HG02763 (cell line): Measurements from ENCODE around the gene GRB10.

Experiments
- ATAC-seq: cut with Tn5 transposase; IDR thresholded peaks from one replicate; pipeline ENCODE4 v1.9.1; 2021; ENCODE audit warnings: mild to moderate bottlenecking, moderate library complexity; ENCODE audit not compliant: unreplicated experiment

GRB10 gene

DNA sequence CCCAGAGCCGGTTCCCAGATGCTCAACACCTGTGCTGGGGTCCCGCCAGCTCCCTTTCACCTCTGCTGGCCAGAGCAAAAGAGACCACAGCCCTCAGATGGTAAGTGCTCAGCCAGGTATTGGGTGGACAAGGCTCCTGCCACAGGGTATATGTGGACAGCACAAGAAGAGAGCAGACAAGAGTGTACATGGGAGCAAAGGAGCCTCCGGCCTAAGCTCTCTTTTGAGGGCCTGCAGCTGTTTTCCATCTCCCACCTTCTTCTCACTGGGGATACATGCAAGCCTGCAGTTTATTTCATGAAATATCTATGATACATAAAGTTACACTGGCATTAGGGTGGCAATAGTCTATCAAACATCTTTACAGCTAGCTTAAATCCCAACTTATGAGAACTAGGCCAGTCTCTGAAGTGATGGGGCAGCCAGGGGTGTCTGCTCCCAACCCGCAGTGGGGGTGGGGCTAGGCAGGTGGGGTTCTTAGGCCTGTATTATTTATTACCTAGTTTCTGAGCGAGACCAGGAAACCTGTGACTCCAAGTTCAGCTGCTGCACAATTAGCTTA lies 167.1 kb downstream of the GRB10 start:
- ATAC-seq: no peak

DNA sequence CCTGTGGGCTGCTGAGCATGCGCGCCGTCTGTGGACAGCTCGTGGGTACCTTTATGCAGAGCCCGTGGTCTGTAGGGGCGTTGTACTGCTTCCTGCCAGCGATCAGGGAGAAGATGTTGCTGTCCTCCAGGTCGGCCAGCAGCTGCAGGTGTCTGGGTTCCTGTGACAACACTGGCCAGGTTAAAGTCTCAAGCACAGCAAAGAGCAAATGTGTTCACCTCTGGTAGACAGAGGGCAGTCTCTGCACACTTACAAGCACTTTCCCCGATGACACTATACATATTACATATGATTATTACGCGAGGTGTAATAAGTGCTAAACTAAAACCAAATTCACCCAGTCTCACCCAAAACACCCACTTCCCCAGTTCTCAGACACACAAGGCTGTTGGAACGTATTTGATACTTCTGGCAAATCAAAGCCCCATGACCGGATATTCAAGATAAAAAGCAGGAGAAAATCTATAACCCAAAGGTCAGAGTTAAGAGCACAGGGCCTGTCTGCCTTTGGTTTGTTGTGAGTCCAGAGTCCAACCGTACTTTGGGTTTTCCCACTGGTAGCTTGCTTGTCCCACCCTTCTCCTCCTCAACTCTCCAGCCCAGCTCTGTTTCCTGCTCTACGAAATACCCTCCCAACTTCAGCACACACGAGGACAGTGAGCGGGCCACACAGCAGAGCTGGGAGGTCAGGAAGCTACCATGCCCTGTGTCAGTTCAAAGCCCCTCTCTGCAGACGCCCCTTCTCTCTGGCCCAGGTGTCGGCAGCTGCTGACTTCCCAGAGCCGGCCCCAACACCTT lies 167.8 kb downstream of the GRB10 start:
- no peak for ATAC-seq

DNA sequence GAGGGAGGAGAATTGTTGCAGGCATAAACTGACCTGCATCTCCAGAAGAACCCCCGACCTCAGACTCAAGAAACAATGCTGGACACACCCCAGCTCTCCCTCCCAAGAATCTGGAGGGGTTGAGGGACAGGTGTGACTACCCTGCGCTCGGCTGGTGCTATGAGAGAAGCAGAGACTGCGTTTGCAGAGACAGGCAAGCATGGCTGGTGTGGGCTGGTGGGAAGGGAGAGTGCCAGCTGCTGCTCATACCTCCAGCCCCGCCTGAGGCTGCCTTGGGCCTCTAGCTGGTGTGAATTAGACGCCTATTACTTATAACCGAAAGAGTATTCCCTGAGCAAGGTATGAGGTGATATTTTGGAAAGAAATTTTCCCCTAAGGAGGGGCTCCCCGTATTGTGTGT lies 169.2 kb downstream of the GRB10 start:
- no peak for ATAC-seq

DNA sequence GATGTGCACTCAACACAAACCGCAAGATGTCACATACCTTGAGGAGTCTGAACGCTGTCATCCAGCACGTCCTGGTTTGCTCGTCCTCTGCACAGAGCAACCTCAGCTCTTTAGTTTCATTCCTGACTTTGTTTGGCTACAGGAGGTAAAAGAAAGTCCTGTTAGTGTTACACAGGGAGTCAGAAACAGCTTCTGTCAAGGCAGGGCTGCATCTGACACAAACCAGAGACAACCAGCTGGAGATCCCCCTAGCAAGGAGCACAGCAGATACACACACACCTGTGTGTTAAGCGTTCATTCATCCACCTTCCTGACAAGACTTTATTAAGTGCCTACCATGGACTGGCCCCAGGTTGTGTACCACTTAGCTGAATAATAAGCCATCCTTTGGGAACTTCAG lies 170.0 kb downstream of the GRB10 start:
- ATAC-seq: no peak

DNA sequence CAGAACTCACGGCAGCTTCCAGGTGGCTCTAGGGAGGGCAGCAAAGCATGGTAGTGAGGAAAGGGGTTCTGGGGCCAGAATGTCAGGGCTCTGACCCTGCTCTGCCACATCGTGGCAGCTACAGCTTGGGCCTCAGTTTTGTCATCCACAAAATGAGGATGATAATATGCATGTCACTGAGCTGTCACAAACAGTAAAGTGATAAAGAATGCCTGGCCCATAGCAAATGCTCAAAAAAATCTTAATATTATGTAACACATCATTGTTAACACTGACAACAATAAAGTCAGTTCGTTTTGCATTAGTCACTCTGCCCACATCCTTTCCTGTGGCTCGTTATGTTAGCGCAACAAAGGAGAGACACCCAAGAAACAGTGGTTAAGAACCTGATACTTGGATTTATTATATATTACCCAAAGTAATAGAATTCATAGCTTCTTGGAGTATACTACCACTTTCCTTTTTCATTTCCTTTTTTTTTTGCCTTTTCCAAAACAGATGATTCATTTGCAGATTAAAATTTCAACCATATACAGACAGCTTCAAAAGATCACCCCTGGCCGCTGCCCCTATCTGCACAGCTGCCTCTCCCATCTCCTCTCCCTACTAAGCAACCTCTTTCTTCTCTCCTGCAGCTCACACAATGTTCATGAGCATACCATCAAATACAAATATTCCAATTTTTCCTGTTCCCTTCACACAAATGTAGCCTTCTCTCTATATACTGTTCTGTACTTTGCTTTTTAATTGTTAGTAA lies 172.0 kb downstream of the GRB10 start:
- ATAC-seq: no peak

DNA sequence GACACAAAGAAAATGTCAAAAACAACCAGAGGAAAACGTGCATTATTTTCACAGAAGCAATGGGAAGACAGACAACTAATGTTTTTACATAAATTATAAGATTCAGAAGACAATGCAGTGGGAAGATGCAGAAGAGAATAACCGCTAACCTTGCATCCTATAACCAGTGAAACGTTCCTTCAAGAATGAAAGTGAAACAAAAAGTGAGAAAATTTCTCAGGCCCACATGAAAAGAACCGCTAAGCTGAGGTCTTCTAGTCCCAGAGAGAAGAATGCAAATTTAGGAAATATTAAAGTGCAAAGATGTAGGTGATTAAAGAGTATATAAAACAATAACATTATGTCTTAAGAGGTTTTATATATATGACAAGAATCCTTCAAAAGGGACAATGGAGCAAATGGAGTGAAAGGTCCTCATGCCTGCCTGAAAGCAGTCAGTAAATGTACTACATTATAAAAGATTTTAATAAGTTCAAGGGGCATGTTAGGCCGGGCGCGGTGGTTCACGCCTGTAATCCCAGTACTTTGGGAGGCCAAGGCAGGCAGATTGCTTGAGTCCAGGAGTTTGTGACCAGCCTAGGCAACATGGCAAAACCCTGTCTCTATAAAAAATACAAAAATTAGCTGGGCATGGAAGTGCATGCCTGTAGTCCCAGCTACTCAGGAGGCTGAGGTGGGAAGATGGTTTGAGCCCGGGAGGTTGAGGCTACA lies 174.3 kb downstream of the GRB10 start:
- no peak for ATAC-seq

DNA sequence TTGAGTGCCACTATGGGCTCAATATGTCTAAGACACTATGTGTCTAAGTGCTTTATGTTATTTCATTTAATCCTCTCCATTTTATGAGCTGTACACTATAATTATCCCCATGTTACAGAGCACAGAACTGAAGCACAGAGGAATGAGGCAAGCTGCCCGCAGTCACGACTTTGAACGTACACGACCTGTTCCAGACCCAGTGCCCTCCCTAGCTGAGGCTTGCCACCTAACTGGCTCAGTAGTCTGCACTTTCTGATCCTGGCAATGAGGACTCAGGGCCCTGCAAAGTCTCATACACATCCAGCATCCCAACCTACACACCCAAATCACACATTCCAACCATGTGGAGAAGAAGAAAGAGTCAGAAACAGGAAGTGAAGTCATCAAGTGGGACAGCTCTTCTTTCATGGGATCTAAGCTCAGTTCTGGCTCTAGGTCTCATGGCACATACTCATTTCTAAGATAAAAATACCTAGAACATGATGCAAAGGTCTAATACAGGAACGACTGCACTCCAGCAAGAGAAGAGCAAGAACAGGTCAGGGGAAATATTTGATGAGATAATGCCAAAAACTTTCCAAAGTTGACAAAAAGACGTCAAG lies 175.1 kb downstream of the GRB10 start:
- no peak for ATAC-seq

DNA sequence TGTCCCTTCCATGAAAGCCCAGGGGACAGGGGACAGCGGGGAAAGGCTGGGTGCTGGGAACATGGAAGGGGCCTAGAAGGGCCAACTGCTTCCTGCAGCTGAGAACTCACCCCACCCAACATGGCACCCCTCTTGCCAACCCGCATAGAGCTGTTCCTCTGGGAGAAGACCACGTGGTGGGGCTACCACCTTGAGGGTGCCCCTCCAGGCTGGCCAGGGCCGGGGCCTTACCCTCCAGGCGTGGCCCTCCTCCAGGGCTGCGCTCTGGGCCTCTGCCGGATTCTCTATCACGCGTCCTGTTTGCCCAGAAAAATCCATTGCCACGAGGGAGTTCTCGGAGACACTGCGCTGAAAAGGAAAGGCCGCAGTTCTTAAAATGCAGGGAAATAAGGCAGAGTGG lies 177.6 kb downstream of the GRB10 start:
- ATAC-seq: no peak

DNA sequence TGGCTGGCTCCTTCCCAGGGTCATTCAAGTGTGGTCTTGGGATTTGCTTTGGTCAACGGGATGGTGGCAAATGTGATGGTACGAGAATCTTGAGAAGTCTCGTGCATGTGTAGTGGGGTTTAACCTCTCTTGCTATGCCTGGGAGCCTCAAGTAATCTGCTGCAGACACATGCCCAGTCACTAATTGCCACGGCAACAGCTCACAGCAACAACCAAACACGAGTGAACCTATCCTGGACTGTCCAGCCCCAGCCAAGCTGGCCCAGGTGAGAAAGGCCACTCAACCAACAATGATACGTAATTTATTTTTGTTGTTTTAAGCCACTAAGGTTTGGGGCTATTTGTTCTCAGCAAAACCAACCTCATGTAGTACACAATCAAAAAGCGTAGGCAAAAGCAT lies 179.4 kb downstream of the GRB10 start:
- ATAC-seq: no peak

DNA sequence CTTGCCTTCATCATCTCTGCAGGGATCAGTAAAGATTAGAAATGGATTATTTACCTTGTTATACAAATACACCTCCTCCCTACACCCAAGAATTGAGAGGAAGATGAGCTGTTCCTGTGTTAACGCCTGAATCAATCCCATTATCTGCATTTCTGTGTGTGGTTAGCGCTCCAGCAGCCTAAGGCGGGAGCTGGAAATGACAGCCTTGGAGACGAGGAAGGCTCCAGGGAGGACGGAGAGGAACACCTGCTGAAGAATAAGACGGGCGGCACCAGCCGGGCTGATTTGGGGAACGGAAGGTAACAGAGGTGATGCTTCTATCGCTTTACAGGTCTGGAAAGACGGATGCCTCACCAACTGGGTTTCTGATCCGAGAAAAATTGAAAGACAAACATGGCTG lies 183.3 kb downstream of the GRB10 start:
- no peak for ATAC-seq

DNA sequence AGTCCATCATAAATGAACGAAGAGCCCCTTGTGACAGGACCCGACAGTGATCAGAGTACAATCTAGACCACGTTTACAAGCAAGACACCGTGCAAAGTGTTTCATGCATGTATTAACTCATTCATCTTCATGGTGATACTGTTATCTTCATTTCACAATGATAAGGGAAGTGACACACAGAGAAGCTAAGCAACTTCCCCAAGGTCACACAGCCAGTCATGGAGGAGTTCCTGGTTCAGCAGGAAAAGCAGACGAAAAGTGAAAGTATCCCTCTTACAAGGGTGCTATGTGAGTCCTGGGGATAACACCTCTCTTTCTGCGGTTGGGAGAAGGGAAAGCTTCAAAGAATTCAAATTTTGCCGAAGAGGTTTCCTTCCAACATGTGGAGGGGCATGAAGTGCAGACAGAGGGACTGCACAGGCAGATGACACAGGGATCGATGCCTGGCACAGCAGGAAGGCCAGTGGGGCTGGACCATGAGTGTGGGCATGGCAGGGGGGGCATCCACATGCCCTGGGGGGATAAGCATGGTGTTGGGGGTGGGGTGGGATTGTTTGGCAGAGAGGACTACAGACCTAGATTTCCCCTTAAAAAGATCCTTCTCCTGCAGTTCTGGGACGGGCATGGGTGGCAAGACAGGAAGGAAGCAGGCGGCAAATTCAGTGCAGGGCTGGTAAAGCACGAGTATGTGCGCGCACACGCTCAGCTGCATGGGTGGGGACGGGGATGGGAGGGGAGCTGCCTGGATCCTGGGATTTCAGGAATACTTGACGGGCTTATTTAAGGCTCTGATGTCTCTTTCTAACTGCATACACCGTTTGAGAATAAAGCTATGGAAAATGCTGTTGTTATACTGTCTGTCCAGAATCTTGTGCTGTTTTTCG lies 184.0 kb downstream of the GRB10 start:
- ATAC-seq: no peak

DNA sequence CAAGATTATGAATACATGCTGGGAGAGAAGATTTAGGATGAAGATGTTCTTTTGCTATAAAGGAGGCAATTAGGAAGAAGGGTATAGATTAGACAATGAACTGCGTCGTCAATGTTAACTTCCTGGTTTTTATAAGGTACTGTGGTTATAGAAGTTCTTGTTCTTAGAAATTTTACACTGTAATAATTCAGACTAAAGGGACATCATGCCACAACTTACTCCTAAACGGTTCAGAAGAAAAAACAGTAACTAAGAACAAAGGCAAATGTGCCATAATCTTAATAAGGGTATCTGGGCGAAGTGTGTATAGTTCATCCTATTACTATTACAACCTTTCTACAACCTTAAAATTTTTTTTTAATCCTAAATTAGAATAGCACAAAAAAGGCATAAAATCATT lies 186.2 kb downstream of the GRB10 start:
- ATAC-seq: no peak

DNA sequence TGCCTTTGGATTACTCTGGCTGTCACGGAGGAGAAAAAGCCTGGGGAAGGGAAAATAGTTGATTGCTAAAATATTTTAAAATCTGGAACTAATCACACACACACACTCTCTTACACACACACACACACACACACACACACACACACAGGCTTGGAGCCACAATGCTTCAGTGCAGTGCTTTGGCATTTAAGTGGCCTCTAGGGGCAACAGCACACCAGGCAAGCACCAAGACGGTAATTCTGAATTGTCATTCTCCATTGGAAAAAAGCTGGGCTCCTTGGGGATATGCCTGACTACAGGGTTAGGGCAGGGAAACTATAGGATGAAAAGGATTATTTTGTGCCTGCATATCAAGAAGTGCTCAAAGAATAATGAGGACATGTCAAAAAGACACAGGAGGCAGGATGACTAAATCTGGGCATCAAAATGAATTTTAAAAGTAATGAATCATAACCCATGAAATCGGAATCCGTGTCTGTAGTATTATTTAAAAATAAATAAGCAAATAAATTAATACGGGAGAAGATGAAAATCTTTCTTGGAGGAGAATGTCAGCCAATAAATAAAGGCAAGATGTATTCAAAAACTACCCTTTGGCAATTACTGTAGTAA lies 187.1 kb downstream of the GRB10 start:
- peak; percentile 17 for ATAC-seq

DNA sequence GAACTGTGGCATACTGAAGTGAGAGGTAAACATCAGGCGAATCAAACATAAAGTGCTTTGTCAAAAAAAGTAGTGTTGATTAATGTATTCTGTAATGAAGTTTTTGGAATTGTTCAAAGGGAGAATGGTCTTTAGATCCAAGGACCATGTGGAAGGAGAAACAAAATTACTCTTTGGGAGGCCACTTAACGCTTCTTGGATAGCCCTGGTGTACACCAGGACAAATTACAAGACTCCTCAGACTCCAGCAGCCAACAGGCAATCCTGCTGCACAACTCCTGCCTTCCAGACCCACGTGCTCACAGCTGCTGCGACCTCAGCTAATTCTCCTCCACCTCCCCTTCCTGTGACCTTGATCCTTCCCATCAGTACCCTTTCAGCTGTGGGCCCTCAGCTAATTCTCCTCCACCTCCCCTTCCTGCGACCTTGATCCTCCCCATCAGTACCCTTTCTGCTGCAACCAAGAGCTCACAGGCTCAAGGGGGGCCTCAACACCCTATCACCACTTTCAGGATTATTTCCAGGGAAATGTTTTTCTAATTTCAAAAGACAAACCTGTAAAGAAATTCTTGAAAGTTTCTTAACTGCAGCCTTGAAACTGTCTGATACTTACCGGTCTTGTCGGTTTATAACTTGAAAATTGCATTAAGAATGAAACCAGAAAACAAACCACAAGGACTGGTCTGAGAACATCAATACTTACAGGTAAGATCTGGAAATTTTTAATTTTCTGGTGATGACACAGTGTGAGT lies 187.8 kb downstream of the GRB10 start:
- ATAC-seq: peak; percentile 36

DNA sequence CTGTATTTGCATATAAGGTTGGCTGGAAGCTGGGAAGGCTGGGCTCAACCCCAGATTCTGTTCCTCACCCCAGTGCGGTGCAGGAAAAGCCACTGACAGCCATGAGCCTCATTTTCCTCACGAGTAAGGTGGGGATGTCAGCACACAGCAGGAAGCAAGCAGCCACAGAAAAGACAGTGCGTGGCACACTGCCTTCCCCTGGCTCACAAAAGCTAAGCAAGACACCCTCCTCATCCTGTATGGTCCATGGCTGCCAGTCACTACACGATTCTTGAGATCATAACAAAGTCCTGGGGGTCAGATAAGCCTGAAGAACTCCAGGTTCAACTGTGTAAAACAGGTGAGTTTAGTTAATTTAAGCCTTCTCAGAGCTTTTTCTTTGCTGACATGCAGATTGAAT lies 188.6 kb downstream of the GRB10 start:
- ATAC-seq: no peak

DNA sequence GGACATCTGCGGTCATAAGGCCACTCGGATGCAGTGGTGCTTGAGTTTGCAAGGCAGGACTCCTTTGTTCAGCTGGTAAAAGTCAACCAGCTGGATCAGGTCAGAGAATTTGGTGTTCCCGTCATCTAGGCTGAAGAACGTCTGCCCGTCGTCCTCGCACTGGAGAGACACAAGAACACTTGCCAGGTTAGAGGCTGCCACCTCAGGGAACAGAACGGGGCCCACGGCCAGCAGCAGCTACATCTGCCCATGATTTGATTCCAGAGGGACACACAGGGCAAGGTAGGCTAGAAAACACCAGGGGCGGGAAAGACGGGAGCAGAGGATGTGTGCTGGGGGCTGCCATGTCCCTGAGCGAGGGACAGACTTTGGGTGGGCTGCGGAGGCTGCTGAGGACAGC lies 189.8 kb downstream of the GRB10 start:
- ATAC-seq: no peak

DNA sequence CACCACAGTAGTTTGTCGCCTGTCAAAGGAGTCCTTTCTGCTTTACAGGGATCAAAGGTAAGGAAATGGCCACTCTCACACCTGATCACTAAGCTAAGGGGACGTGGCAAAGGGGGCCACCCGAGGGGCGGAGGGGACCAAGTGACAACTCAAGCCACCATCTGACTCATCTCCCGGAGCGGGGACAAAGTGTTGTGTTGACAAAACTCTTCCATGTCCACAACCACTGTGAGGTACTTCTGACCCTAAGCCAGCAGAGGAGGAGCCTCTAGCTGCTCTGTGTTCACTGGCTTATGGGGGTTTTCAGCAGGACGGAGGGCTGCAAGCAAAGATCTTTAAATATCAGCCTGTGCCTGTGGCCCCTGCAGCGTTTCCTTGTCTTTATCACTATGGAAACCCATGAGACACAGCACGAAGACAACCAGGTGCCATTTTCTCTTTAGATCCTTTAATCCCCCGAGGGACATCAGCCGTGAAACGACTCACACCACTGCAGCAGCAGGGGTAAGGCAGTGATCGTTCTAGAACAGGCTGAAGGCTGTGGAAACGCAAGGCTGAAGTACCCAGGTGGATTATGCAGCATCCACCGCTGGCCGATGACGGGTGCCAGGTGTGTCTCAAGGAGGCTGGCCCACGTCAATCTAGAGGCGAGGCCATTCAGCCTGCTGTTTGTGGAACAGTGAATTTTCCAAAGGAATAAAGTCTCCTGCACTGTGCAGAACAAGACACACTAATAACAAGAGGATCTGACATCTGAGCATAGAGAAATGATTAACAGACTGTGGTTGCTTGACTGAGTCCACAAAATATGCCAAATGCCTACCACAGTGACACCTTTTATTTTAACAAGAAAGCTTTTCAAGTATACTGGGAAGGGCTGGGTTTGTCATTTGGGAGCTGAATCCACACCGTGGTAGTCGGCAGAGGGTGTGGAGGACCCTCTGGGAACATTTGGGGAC lies 190.9 kb downstream of the GRB10 start:
- peak; percentile 62 for ATAC-seq

DNA sequence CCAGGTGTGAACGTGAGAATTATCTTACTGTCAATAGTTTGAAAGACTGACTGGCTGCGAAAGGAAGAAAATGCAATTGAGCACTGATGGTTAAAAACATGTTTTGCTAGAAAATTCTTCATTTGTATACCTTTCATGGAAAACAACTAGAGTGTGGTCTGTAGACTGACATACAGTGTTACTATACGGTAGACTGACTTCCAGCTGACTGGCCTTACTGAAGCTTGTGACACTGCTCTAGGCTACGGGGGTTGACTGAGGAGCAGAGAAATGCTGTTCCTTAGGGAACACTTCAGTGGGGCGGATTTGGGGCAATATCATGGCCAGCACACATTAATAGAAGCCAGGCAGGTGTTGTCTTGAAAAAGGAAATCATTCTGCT lies 191.6 kb downstream of the GRB10 start:
- ATAC-seq: no peak
